Left ventricle myocardium inferior (tissue), 1 donor: ENCODE data around the gene CELF2. TPM values are rescaled to one million over a fixed set of nuclear protein-coding genes. Genes with fewer than 3 reads are reported as not detected.

Source experiments
- DNase-seq: peaks from one replicate; pipeline ENCODE4 v3.0.0-alpha.2; 2020
- H3K27ac ChIP-seq: fragments of 200-600 bp; replicated peaks from 2 replicates; pipeline ENCODE4 v1.8.0; 2021
- H3K27me3 ChIP-seq: fragments of 200-600 bp; 2 replicates; pipeline ENCODE4 v1.8.0; 2021; ENCODE audit warnings: low read depth
- H3K36me3 ChIP-seq: fragments of 200-600 bp; 2 replicates; pipeline ENCODE4 v1.8.0; 2021
- H3K4me1 ChIP-seq: fragments of 200-600 bp; 2 replicates; pipeline ENCODE4 v1.8.0; 2021
- H3K4me3 ChIP-seq: fragments of 200-600 bp; 2 replicates; pipeline ENCODE4 v1.8.0; 2021; ENCODE audit warnings: mild to moderate bottlenecking, moderate library complexity
- H3K9me3 ChIP-seq: fragments of 200-600 bp; replicated peaks from 2 replicates; pipeline ENCODE4 v1.8.0; 2021
- CTCF ChIP-seq: fragments of 200-600 bp; IDR thresholded peaks from 2 replicates; pipeline ENCODE4 v1.8.0; 2021; ENCODE audit warnings: antibody characterized with exemption, mild to moderate bottlenecking, borderline replicate concordance
- intact Hi-C: fragments of 100-400 bp; cut with micrococcal nuclease; formaldehyde crosslinking; loops from one replicate; pipeline ENCODE4 v1.11.0; 2022
- total RNA-seq: library from RNA; stranded (reverse); fragmentation: NEBNext Ultra II Directional; extraction: Animal tissue kit (Norgen Biotek cat#: 25700); gene quantifications from one replicate; pipeline ENCODE4 v1.2.1, GENCODE V29; 2021
- donor health status: DM: no; HTN: yes; CAD: no; lungs with severe emphysema.

The CELF2 gene
- total RNA-seq, 1 donor from 2014 or later: 74.9 TPM

- DNase-seq: no peak
- intact Hi-C loops: no loop called here
- Histone ChIP-seq H3K9me3 (no peaks in the 10 kb centered on the region), H3K27me3 (no peaks in the 10 kb centered on the region), H3K4me3 (no peak overlapping the region), H3K36me3 (no peaks in the 10 kb centered on the region), H3K4me1 (peaks cover 80% of the 10 kb centered on the region), H3K27ac (no peak overlapping the region)
- TF ChIP-seq CTCF: no peak
Observed at GRCh38 chr10:11245981-11246590, 228.4 kb downstream of the CELF2 start.

GRCh38 chr10:11246752-11247467 lies 229.2 kb downstream of the CELF2 start:
- DNase-seq: no peak
- no peak for TF ChIP-seq CTCF
- Histone ChIP-seq H3K4me1 (peaks cover 80% of the 10 kb centered on the region), H3K27me3 (no peaks in the 10 kb centered on the region), H3K36me3 (peaks cover 5% of the 10 kb centered on the region), H3K27ac (no peak overlapping the region), H3K4me3 (no peak overlapping the region), H3K9me3 (no peaks in the 10 kb centered on the region)
- intact Hi-C loops: no loop called here

- DNase-seq: no peak
- Histone ChIP-seq H3K4me3 (no peak overlapping the region), H3K9me3 (no peaks in the 10 kb centered on the region), H3K36me3 (peaks cover 6% of the 10 kb centered on the region), H3K27me3 (no peaks in the 10 kb centered on the region), H3K4me1 (peaks cover 63% of the 10 kb centered on the region), H3K27ac (peak overlapping the region; percentile 39)
- intact Hi-C loops: no loop called here
- TF ChIP-seq CTCF: no peak
Observed at GRCh38 chr10:11249152-11249807, 231.6 kb downstream of the CELF2 start.

- no peak for TF ChIP-seq CTCF
- peak overlapping the region; percentile 27 for H3K27ac ChIP-seq
- no peak for DNase-seq
- no peaks in the 10 kb centered on the region for H3K27me3 ChIP-seq
- intact Hi-C loops: no loop called here
- H3K4me1 ChIP-seq: peaks cover 62% of the 10 kb centered on the region
- H3K9me3 ChIP-seq: no peaks in the 10 kb centered on the region
- peaks cover 6% of the 10 kb centered on the region for H3K36me3 ChIP-seq
- no peak overlapping the region for H3K4me3 ChIP-seq
Observed at GRCh38 chr10:11249808-11250195, 232.1 kb downstream of the CELF2 start.

GRCh38 chr10:11250304-11250703 lies 232.6 kb downstream of the CELF2 start:
- no peak for TF ChIP-seq CTCF
- intact Hi-C loops: no loop called here

More at GRCh38 chr10:11250304-11250703, 232.6 kb downstream of the CELF2 start:
- Histone ChIP-seq H3K27ac (peak overlapping the region; percentile 27), H3K27me3 (no peaks in the 10 kb centered on the region), H3K36me3 (peaks cover 6% of the 10 kb centered on the region), H3K4me3 (no peak overlapping the region), H3K9me3 (no peaks in the 10 kb centered on the region), H3K4me1 (peaks cover 62% of the 10 kb centered on the region)
- no peak for DNase-seq
